OCI-LY3 (cell line): Measurements from ENCODE around the gene OASL.

Experiments used
- CTCF ChIP-seq: fragments of 200-600, 300-600 bp; sonication (generic); IDR thresholded peaks from 2 replicates; pipeline ENCODE4 v1.5.1; 2014; ENCODE audit warnings: antibody characterized with exemption, low read length, low read depth
- EZH2phosphoT487 ChIP-seq: fragments of 200-600 bp; shearing (Covaris generic); IDR thresholded peaks from 2 replicates; pipeline ENCODE4 v1.6.1; 2018; ENCODE audit warnings: antibody characterized with exemption, mixed run types, low read depth

- TF ChIP-seq CTCF (no peak), EZH2phosphoT487 (no peak)
Observed at GRCh38 chr12:121088195-121088585, 49.1 kb upstream of the OASL start.
